Neuronal stem cell (in vitro differentiated cells): ENCODE results near the gene EIF3D.
A peak's percentile ranks its signal among the peaks of the same experiment; 100 is the strongest.
"Not testable (repeated sequence)": the region's sequence is repeated elsewhere in the genome, so short reads cannot be mapped to it uniquely, and the experiment has no call there.

Source experiments
- DNase-seq: peaks from one replicate; pipeline ENCODE4 v3.0.0-alpha.2; 2013; ENCODE audit warnings: low spot score
- H2AFZ ChIP-seq: one replicate; pipeline ENCODE4 v1.6.1; 2013; ENCODE audit warnings: mild to moderate bottlenecking, low read length, inconsistent platforms
- H2AK5ac ChIP-seq: 2 replicates; pipeline ENCODE4 v1.6.1; 2013; ENCODE audit warnings: low read depth, mild to moderate bottlenecking, inconsistent platforms, low read length, moderate library complexity, mixed read lengths
- H2BK120ac ChIP-seq: 2 replicates; pipeline ENCODE4 v1.6.1; 2013; ENCODE audit warnings: low read depth, mild to moderate bottlenecking, inconsistent platforms, low read length, moderate library complexity, mixed read lengths
- H2BK12ac ChIP-seq: one replicate; pipeline ENCODE4 v1.6.1; 2013; ENCODE audit warnings: low read length, inconsistent platforms
- H2BK15ac ChIP-seq: 2 replicates; pipeline ENCODE4 v1.6.1; 2013; ENCODE audit warnings: mild to moderate bottlenecking, low read length, inconsistent platforms, mixed read lengths
- H2BK5ac ChIP-seq: one replicate; pipeline ENCODE4 v1.6.1; 2013; ENCODE audit warnings: inconsistent platforms, mild to moderate bottlenecking, low read length, moderate library complexity
- H3K14ac ChIP-seq: one replicate; pipeline ENCODE4 v1.6.1; 2013; ENCODE audit warnings: low read length, inconsistent platforms
- H3K18ac ChIP-seq: 2 replicates; pipeline ENCODE4 v1.6.1; 2013; ENCODE audit warnings: low read length, inconsistent platforms
- H3K23ac ChIP-seq: 2 replicates; pipeline ENCODE4 v1.6.1; 2013; ENCODE audit warnings: low read depth, mild to moderate bottlenecking, mixed read lengths, low read length, inconsistent platforms; ENCODE audit not compliant: poor library complexity
- H3K27ac ChIP-seq: replicated peaks from 3 replicates; pipeline ENCODE4 v1.5.1; 2013; ENCODE audit warnings: low read length, inconsistent platforms
- H3K27me3 ChIP-seq, 3 experiments: 2 replicates each; pipeline ENCODE4 v1.6.1; 2013; ENCODE audit warnings: low read length in 3 of 3, mild to moderate bottlenecking in 2 of 3, inconsistent platforms in 1 of 3, low read depth in 1 of 3, mixed read lengths in 1 of 3, moderate library complexity in 1 of 3; ENCODE audit not compliant: control insufficient read depth in 3 of 3, insufficient read depth in 3 of 3
- H3K36me3 ChIP-seq, 2 donors: replicated peaks in 1 of 2; 2 replicates each; pipeline ENCODE4 v1.6.1; 2013; ENCODE audit warnings: low read length in 2 of 2; ENCODE audit not compliant: control insufficient read depth in 2 of 2, insufficient read depth in 2 of 2
- H3K4ac ChIP-seq: 2 replicates; pipeline ENCODE4 v1.6.1; 2013; ENCODE audit warnings: inconsistent platforms, mild to moderate bottlenecking, low read length, moderate library complexity
- H3K4me1 ChIP-seq, 2 donors: 1 replicate in 1 of 2; 2 replicates in 1 of 2; pipeline ENCODE4 v1.6.1; 2013; ENCODE audit warnings: low read length in 2 of 2, low read depth in 1 of 2; ENCODE audit not compliant: control insufficient read depth in 2 of 2, insufficient read depth in 1 of 2
- H3K4me2 ChIP-seq: one replicate; pipeline ENCODE4 v1.6.1; 2013; ENCODE audit warnings: mild to moderate bottlenecking, low read length, inconsistent platforms; ENCODE audit not compliant: insufficient read depth, poor library complexity, severe bottlenecking
- H3K4me3 ChIP-seq, 2 donors: 2 replicates each; pipeline ENCODE4 v1.5.1; 2013; ENCODE audit warnings: low read length in 2 of 2, mild to moderate bottlenecking in 2 of 2, inconsistent platforms in 1 of 2, moderate library complexity in 1 of 2
- H3K79me1 ChIP-seq: one replicate; pipeline ENCODE4 v1.6.1; 2013; ENCODE audit warnings: low read depth, mild to moderate bottlenecking, inconsistent platforms, low read length, moderate library complexity
- H3K9ac ChIP-seq: one replicate; pipeline ENCODE4 v1.6.1; 2013; ENCODE audit warnings: mild to moderate bottlenecking, low read depth, low read length, inconsistent platforms; ENCODE audit not compliant: poor library complexity
- H3K9me3 ChIP-seq, 2 donors: replicated peaks in 1 of 2; 2 replicates each; pipeline versions ENCODE3 to v1.6.1; 2013; ENCODE audit warnings: low read length in 2 of 2, mild to moderate bottlenecking in 2 of 2, inconsistent platforms in 1 of 2, low read depth in 1 of 2, mixed read lengths in 1 of 2, moderate library complexity in 1 of 2; ENCODE audit not compliant: control insufficient read depth in 2 of 2, insufficient read depth in 1 of 2
- H4K8ac ChIP-seq: one replicate; pipeline ENCODE4 v1.6.1; 2013; ENCODE audit warnings: low read depth, mild to moderate bottlenecking, inconsistent platforms, low read length, moderate library complexity
- H4K91ac ChIP-seq: one replicate; pipeline ENCODE4 v1.6.1; 2013; ENCODE audit warnings: low read length, low read depth, mild to moderate bottlenecking, inconsistent platforms; ENCODE audit not compliant: poor library complexity
- WGBS, 2 donors: extraction: QIAGEN DNeasy Blood & Tissue Kit; methylation state at CpG; one replicate each; pipeline ENCODE4 v1.1.7; 2013; ENCODE audit warnings: missing lambda C conversion rate in 2 of 2, mixed read lengths in 1 of 2; ENCODE audit not compliant: insufficient read length in 2 of 2, insufficient replicate concordance in 1 of 2; ENCODE audit errors: extremely low coverage in 2 of 2; 5-methylcytosine and 5-hydroxymethylcytosine counted together

The EIF3D gene

GRCh38 chr22:36528341-36528740, 625 bp downstream of the EIF3D start:
- peak overlapping the region; percentile 87 to 95 for H3K4me3 ChIP-seq
- H3K4me1 ChIP-seq = peaks cover 1 to 4% of the 10 kb centered on the region in 2 donors
- H2BK12ac ChIP-seq = no peak overlapping the region
- DNase-seq = no peak
- peak overlapping the region; percentile 87 for H3K9ac ChIP-seq
- H3K18ac ChIP-seq = no peak overlapping the region
- H4K91ac ChIP-seq = no peak overlapping the region
- H3K4ac ChIP-seq = no peak overlapping the region
- H3K14ac ChIP-seq = no peak overlapping the region
- peaks cover 25 to 39% of the 10 kb centered on the region in 2 donors for H3K36me3 ChIP-seq
- peak overlapping the region; percentile 77 for H2AFZ ChIP-seq
- H2BK120ac ChIP-seq = no peak overlapping the region
- H2AK5ac ChIP-seq = no peak overlapping the region
- no peak overlapping the region for H4K8ac ChIP-seq
- H3K4me2 ChIP-seq = peak overlapping the region; percentile 63
- no peak overlapping the region for H2BK5ac ChIP-seq
- no peak overlapping the region for H3K27ac ChIP-seq
- no peak overlapping the region for H3K23ac ChIP-seq
- WGBS, 2 donors = no CpG with 5 or more reads among the region's 8 CpGs
- H3K27me3 ChIP-seq = no peaks in the 10 kb centered on the region
- no peaks in the 10 kb centered on the region for H3K9me3 ChIP-seq
- H3K79me1 ChIP-seq = peaks cover 3% of the 10 kb centered on the region
- H2BK15ac ChIP-seq = no peak overlapping the region

GRCh38 chr22:36522662-36523061, 6.3 kb downstream of the EIF3D start:
- Histone ChIP-seq H4K91ac (no peak overlapping the region), H3K18ac (no peak overlapping the region), H3K9me3 (no peaks in the 10 kb centered on the region), H3K4me1 (no peaks in the 10 kb centered on the region), H3K14ac (no peak overlapping the region), H2AK5ac (no peak overlapping the region), H2BK12ac (no peak overlapping the region), H2BK15ac (no peak overlapping the region), H3K27me3 (no peaks in the 10 kb centered on the region), H3K4me2 (no peak overlapping the region), H3K23ac (no peak overlapping the region), H4K8ac (no peak overlapping the region), H3K4ac (no peak overlapping the region), H2BK120ac (no peak overlapping the region), H3K79me1 (peaks cover 3% of the 10 kb centered on the region), H2BK5ac (no peak overlapping the region), H3K36me3 (peaks cover 65 to 95% of the 10 kb centered on the region in 2 donors), H2AFZ (no peak overlapping the region), H3K27ac (no peak overlapping the region), H3K9ac (no peak overlapping the region), H3K4me3 (no peak overlapping the region)
- no CpG with 5 or more reads among the region's 6 CpGs for WGBS, 2 donors
- DNase-seq = no peak

- no peaks in the 10 kb centered on the region for H3K79me1 ChIP-seq
- no peak overlapping the region for H3K27ac ChIP-seq
- no peak overlapping the region for H3K4ac ChIP-seq
- no peak overlapping the region for H3K4me3 ChIP-seq
- no peak overlapping the region for H3K9ac ChIP-seq
- H2BK12ac ChIP-seq = no peak overlapping the region
- peaks cover 72 to 99% of the 10 kb centered on the region in 2 donors for H3K36me3 ChIP-seq
- H3K18ac ChIP-seq = no peak overlapping the region
- no peaks in the 10 kb centered on the region for H3K4me1 ChIP-seq
- H3K14ac ChIP-seq = no peak overlapping the region
- H3K4me2 ChIP-seq = no peak overlapping the region
- H2BK120ac ChIP-seq = no peak overlapping the region
- peaks cover 0 to 1% of the 10 kb centered on the region in 2 donors for H3K9me3 ChIP-seq
- WGBS, 2 donors = no CpG with 5 or more reads among the region's 3 CpGs
- no peak overlapping the region for H4K91ac ChIP-seq
- H2BK15ac ChIP-seq = no peak overlapping the region
- H4K8ac ChIP-seq = no peak overlapping the region
- no peak overlapping the region for H2AK5ac ChIP-seq
- no peak for DNase-seq
- H2AFZ ChIP-seq = no peak overlapping the region
- H2BK5ac ChIP-seq = no peak overlapping the region
- no peak overlapping the region for H3K23ac ChIP-seq
- no peaks in the 10 kb centered on the region for H3K27me3 ChIP-seq
Measured at GRCh38 chr22:36520423-36520822, 8.5 kb downstream of the EIF3D start.

- not testable (repeated sequence) for H3K4me2 ChIP-seq, H4K91ac ChIP-seq, H2BK12ac ChIP-seq, H4K8ac ChIP-seq, H3K4ac ChIP-seq, H3K4me3 ChIP-seq, H3K27ac ChIP-seq, H3K79me1 ChIP-seq, H2BK5ac ChIP-seq, H3K14ac ChIP-seq, H3K4me1 ChIP-seq, H3K9ac ChIP-seq, H2AK5ac ChIP-seq, H2AFZ ChIP-seq, H2BK120ac ChIP-seq, H3K27me3 ChIP-seq, H2BK15ac ChIP-seq, H3K9me3 ChIP-seq, DNase-seq, H3K18ac ChIP-seq, H3K23ac ChIP-seq
- H3K36me3 ChIP-seq = peaks cover 73 to 99% of the 10 kb centered on the region in 2 donors
- WGBS, 2 donors = no CpG with 5 or more reads among the region's 2 CpGs
Measured at GRCh38 chr22:36519906-36520305, 9.1 kb downstream of the EIF3D start.
